PC-3 (cell line): ENCODE results near the gene COLEC12. TPM values are rescaled to one million over a fixed set of nuclear protein-coding genes. Genes with fewer than 3 reads are reported as not detected.

Experiments
- ATAC-seq: fragments of 200-7000 bp; cut with Tn5 transposase; 2 replicates; pipeline ENCODE4 v1.9.1; 2020; ENCODE audit warnings: mild to moderate bottlenecking, moderate library complexity
- BruUV-seq: library from RNA; stranded (reverse); fragments of 400-500 nt; replicated peaks from 2 replicates; lab custom pipeline; 2021; lab: Mats Ljungman, UMichigan
- CTCF ChIA-PET: fragments of 300-600 bp; sonication (Branson Sonifier 250); formaldehyde crosslinking; loops from one replicate; lab custom pipeline; 2022; ENCODE audit warnings: antibody characterized with exemption; lab: Charles Lee
- POLR2A ChIA-PET: fragments of 300-600 bp; sonication (Branson Sonifier 250); formaldehyde crosslinking; loops from one replicate; lab custom pipeline; 2022; ENCODE audit warnings: antibody characterized with exemption; ENCODE audit not compliant: unreplicated experiment; lab: Charles Lee
- DNase-seq: peaks from one replicate; pipeline ENCODE4 v3.0.0-alpha.2; 2015
- H2AFZ ChIP-seq: fragments of 300-600 bp; sonication (generic); 2 replicates; pipeline ENCODE4 v1.6.0; 2016; ENCODE audit warnings: antibody characterized with exemption, low read length
- H3F3A ChIP-seq: fragments of 300-600 bp; sonication (generic); one replicate; pipeline ENCODE4 v1.6.0; 2017; ENCODE audit warnings: antibody characterized with exemption, low read length, control low read depth, mild to moderate bottlenecking; ENCODE audit not compliant: unreplicated experiment
- H3K27ac ChIP-seq: fragments of 300-600 bp; sonication (generic); 2 replicates; pipeline ENCODE4 v1.5.1; 2016; ENCODE audit warnings: mild to moderate bottlenecking, low read length
- H3K27me3 ChIP-seq: fragments of 300-600 bp; sonication (generic); 2 replicates; pipeline ENCODE4 v1.6.1; 2016; ENCODE audit warnings: low read length, mixed read lengths
- H3K36me3 ChIP-seq: fragments of 300-600 bp; sonication (generic); 2 replicates; pipeline ENCODE4 v1.6.1; 2016; ENCODE audit warnings: low read depth, mixed run types, low read length, mixed read lengths
- H3K4me1 ChIP-seq: fragments of 300-600 bp; sonication (generic); 2 replicates; pipeline ENCODE4 v1.5.1; 2016; ENCODE audit warnings: low read length; ENCODE audit not compliant: insufficient read depth
- H3K4me2 ChIP-seq: fragments of 300-600 bp; sonication (generic); 2 replicates; pipeline ENCODE4 v1.6.0; 2016; ENCODE audit warnings: low read length
- H3K4me3 ChIP-seq: fragments of 300-600 bp; sonication (generic); 2 replicates; pipeline ENCODE4 v1.5.1; 2016; ENCODE audit warnings: mild to moderate bottlenecking, low read length, mixed read lengths
- H3K79me2 ChIP-seq: fragments of 300-600 bp; sonication (generic); 2 replicates; pipeline ENCODE4 v1.6.1; 2017; ENCODE audit warnings: low read length, mixed read lengths
- H3K9ac ChIP-seq: fragments of 300-600 bp; sonication (generic); 2 replicates; pipeline ENCODE4 v1.6.0; 2016; ENCODE audit warnings: mild to moderate bottlenecking, low read length
- H3K9me2 ChIP-seq: fragments of 300-600 bp; sonication (generic); replicated peaks from 2 replicates; pipeline ENCODE4 v1.6.1; 2016; ENCODE audit warnings: mixed run types, low read length, mixed read lengths
- H3K9me3 ChIP-seq: fragments of 300-600 bp; sonication (generic); 2 replicates; pipeline ENCODE4 v1.6.1; 2016; ENCODE audit warnings: low read length, mixed read lengths
- H4K20me1 ChIP-seq: fragments of 300-600 bp; sonication (generic); 2 replicates; pipeline ENCODE4 v1.6.1; 2016; ENCODE audit warnings: low read length, mixed read lengths
- EZH2 ChIP-seq: fragments of 300-600 bp; sonication (generic); IDR thresholded peaks from one replicate; pipeline ENCODE4 v1.6.1; 2017; ENCODE audit warnings: antibody characterized with exemption, mild to moderate bottlenecking, low read length; ENCODE audit not compliant: unreplicated experiment
- EZH2phosphoT487 ChIP-seq: fragments of 300-600 bp; sonication (generic); IDR thresholded peaks from 2 replicates; pipeline ENCODE4 v1.6.1; 2018; ENCODE audit warnings: mild to moderate bottlenecking, antibody characterized with exemption, low read length, borderline replicate concordance
- intact Hi-C: fragments of 100-400 bp; cut with micrococcal nuclease; formaldehyde crosslinking; loops from 2 replicates; pipeline ENCODE4 v1.9.0; 2023
- total RNA-seq: library from RNA; depleted of rRNA; stranded (reverse); fragments of >200 nt; gene quantifications from 2 replicates; pipeline ENCODE4 v1.2.3, GENCODE V29; 2014
- TF ChIP-seq, protein P1 (sequence below): fragments of 300-600 bp; sonication (generic); conservative IDR thresholded peaks from 2 replicates; pipeline ENCODE4 v1.5.1; 2017; ENCODE audit warnings: antibody characterized with exemption, low read depth, mild to moderate bottlenecking, low read length

COLEC12 gene
- total RNA-seq, 1 experiment from 2014 or later, result 0.04 TPM

DNA sequence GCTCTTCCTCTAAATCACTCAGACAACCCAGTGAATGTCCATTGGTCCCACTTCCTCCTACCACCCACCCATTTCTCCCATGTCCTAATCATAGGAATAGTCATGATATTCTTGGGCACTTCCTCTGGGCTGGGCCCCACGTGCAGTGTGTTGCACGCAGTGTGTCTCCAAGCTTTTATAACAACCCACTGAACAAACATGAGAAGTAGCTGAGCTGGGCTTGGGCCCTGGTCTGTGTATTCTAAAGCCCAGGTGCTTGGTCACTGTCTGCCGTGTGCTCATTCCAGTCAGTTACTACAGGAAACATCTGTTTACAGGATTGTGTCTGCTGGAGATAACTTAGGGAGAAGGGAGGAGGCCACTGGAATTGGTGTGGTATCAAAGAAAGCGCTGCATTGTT, 168.5 kb downstream of the COLEC12 start:
- no TSS peak for BruUV-seq

DNA sequence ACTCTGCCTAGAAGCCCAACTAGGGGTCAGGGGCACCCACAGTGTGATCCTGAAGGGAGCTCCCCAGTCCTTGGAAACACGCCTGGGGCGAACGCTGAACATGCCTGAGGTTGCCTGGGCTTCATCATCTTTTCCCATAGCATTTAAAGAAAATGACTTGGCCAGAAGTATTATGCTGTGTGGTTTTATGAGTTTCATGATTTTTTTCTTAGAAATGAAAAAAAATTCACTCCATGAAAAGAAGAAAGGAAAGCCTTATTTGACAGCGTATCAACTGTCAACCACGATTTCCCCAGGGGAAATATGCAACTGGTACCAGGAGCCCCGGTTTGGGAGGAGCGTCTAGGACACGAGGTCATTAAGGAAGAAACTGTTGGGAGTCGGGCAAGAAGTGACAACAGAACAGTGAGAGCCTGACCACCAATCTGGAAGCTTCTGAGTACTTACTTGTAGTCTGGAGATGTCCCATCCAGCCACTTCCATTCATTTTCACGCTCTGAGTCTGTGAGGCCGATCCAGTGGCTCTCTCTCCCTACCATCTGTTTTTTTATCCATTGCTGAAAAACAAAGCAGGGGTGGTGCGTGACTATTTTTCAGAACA, 169.2 kb downstream of the COLEC12 start:
- peaks cover 45% of the 10 kb centered on the region for H3K27me3 ChIP-seq
- intact Hi-C loops, result no loop called here
- no peak overlapping the region for H3K4me3 ChIP-seq
- H3K9me2 ChIP-seq, result no peaks in the 10 kb centered on the region
- DNase-seq (no peak), ATAC-seq (no peak)
- H3K4me2 ChIP-seq, result no peak overlapping the region
- POLR2A ChIA-PET, result no interaction called here
- no peaks in the 10 kb centered on the region for H3K9me3 ChIP-seq
- CTCF ChIA-PET, result no interaction called here
- no TSS peak for BruUV-seq
- H3K79me2 ChIP-seq, result no peaks in the 10 kb centered on the region
- H3K36me3 ChIP-seq, result no peaks in the 10 kb centered on the region
- TF ChIP-seq, protein P1, sequence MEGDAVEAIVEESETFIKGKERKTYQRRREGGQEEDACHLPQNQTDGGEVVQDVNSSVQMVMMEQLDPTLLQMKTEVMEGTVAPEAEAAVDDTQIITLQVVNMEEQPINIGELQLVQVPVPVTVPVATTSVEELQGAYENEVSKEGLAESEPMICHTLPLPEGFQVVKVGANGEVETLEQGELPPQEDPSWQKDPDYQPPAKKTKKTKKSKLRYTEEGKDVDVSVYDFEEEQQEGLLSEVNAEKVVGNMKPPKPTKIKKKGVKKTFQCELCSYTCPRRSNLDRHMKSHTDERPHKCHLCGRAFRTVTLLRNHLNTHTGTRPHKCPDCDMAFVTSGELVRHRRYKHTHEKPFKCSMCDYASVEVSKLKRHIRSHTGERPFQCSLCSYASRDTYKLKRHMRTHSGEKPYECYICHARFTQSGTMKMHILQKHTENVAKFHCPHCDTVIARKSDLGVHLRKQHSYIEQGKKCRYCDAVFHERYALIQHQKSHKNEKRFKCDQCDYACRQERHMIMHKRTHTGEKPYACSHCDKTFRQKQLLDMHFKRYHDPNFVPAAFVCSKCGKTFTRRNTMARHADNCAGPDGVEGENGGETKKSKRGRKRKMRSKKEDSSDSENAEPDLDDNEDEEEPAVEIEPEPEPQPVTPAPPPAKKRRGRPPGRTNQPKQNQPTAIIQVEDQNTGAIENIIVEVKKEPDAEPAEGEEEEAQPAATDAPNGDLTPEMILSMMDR, result no peak
- TF ChIP-seq EZH2phosphoT487, result no peak
- no peak for TF ChIP-seq EZH2
- no peak overlapping the region for H3K27ac ChIP-seq
- no peak overlapping the region for H3K9ac ChIP-seq
- no peaks in the 10 kb centered on the region for H3K4me1 ChIP-seq
- no peaks in the 10 kb centered on the region for H4K20me1 ChIP-seq
- H3F3A ChIP-seq, result no peaks in the 10 kb centered on the region
- H2AFZ ChIP-seq, result no peak overlapping the region

More for the DNA sequence above, 168.5 kb downstream of the COLEC12 start:
- Histone ChIP-seq H3K27ac (no peak overlapping the region), H4K20me1 (no peaks in the 10 kb centered on the region), H3K4me2 (no peak overlapping the region), H3K9me3 (no peaks in the 10 kb centered on the region), H2AFZ (no peak overlapping the region), H3F3A (no peaks in the 10 kb centered on the region), H3K79me2 (no peaks in the 10 kb centered on the region), H3K4me1 (no peaks in the 10 kb centered on the region), H3K27me3 (peaks cover 52% of the 10 kb centered on the region), H3K4me3 (no peak overlapping the region), H3K36me3 (no peaks in the 10 kb centered on the region), H3K9me2 (no peaks in the 10 kb centered on the region), H3K9ac (no peak overlapping the region)
- ChIA-PET POLR2A (no interaction called here), CTCF (no interaction called here)
- ATAC-seq, result no peak
- TF ChIP-seq, protein P1, result no peak
- TF ChIP-seq EZH2phosphoT487 (no peak), EZH2 (no peak)
- intact Hi-C loops, result no loop called here
- no peak for DNase-seq

DNA sequence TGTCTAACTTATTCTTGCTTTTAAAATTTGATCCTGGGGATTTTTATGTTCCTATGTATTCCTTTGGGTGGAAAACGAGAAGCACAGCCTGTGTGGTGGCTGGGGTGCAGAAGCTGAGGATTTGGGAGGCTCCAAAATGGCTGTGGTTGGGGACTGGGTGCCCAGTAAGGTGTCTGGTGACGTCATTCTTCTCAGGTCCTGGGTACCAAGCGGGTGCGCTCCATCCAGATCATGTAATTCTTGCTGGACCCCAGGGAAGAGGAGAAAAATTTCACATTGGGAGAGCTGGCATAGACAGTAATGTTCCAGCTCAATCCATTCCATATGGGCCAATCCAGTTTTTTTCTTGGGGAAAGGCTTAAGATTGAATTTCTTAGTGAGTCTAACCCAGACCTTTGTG, 171.6 kb downstream of the COLEC12 start:
- no peak for DNase-seq
- peaks cover 45% of the 10 kb centered on the region for H3K27me3 ChIP-seq
- no peak overlapping the region for H2AFZ ChIP-seq
- no peaks in the 10 kb centered on the region for H3K9me3 ChIP-seq
- no peak overlapping the region for H3K4me2 ChIP-seq
- ATAC-seq, result no peak
- POLR2A ChIA-PET, result interaction anchor here (0.7 kb wide), 1 partner anchor 191 kb away, joined by 3 read pairs; no protein-coding TSS in a partner anchor
- H4K20me1 ChIP-seq, result no peaks in the 10 kb centered on the region
- H3K4me1 ChIP-seq, result no peaks in the 10 kb centered on the region
- CTCF ChIA-PET, result no interaction called here
- H3K9ac ChIP-seq, result no peak overlapping the region
- H3F3A ChIP-seq, result no peaks in the 10 kb centered on the region
- intact Hi-C loops, result no loop called here
- no peak overlapping the region for H3K4me3 ChIP-seq
- no peaks in the 10 kb centered on the region for H3K9me2 ChIP-seq
- TF ChIP-seq EZH2 (no peak), EZH2phosphoT487 (no peak)
- TF ChIP-seq, protein P1, result no peak
- H3K36me3 ChIP-seq, result no peaks in the 10 kb centered on the region
- no TSS peak for BruUV-seq
- no peak overlapping the region for H3K27ac ChIP-seq
- H3K79me2 ChIP-seq, result no peaks in the 10 kb centered on the region
